RWPE2 (cell line): Measurements from ENCODE around the gene CEP170B.

ENCODE experiments used
- ATAC-seq: fragments of 200-7000 bp; cut with Tn5 transposase; 3 replicates; pipeline ENCODE4 v1.9.1; 2021; ENCODE audit warnings: low read depth
- DNase-seq: peaks from one replicate; pipeline ENCODE4 v3.0.0-alpha.2; 2020; ENCODE audit warnings: low spot score
- H3K27ac ChIP-seq: fragments of 450-650 bp; 2 replicates; pipeline ENCODE4 v1.5.1; 2017; ENCODE audit warnings: mild to moderate bottlenecking; ENCODE audit not compliant: poor library complexity, severe bottlenecking
- H3K27me3 ChIP-seq: fragments of 250-450 bp; sonication (Bioruptor Pico); 2 replicates; pipeline ENCODE4 v1.5.1; 2021; ENCODE audit warnings: mild to moderate bottlenecking, moderate library complexity; ENCODE audit not compliant: insufficient read depth, poor library complexity, severe bottlenecking
- H3K36me3 ChIP-seq: fragments of 250-450 bp; sonication (Bioruptor Pico); 2 replicates; pipeline ENCODE4 v1.5.1; 2020; ENCODE audit warnings: low read depth, mild to moderate bottlenecking, moderate library complexity
- H3K4me1 ChIP-seq: fragments of 250-450 bp; sonication (Bioruptor Pico); 2 replicates; pipeline ENCODE4 v1.5.1; 2021; ENCODE audit warnings: mild to moderate bottlenecking, moderate library complexity; ENCODE audit not compliant: insufficient read depth, poor library complexity, severe bottlenecking
- H3K4me3 ChIP-seq: fragments of 250-450 bp; sonication (Bioruptor Pico); 2 replicates; pipeline ENCODE4 v1.5.1; 2021; ENCODE audit warnings: mild to moderate bottlenecking, moderate library complexity; ENCODE audit not compliant: severe bottlenecking
- H3K9me3 ChIP-seq: fragments of 250-450 bp; sonication (Bioruptor Pico); 2 replicates; pipeline ENCODE4 v1.5.1; 2021; ENCODE audit warnings: mild to moderate bottlenecking, moderate library complexity; ENCODE audit not compliant: severe bottlenecking
- CTCF ChIP-seq: fragments of 450-650 bp; IDR thresholded peaks from one replicate; pipeline ENCODE4 v1.5.1; 2017; ENCODE audit warnings: mild to moderate bottlenecking, moderate library complexity; ENCODE audit not compliant: poor library complexity, severe bottlenecking

CEP170B gene

DNA sequence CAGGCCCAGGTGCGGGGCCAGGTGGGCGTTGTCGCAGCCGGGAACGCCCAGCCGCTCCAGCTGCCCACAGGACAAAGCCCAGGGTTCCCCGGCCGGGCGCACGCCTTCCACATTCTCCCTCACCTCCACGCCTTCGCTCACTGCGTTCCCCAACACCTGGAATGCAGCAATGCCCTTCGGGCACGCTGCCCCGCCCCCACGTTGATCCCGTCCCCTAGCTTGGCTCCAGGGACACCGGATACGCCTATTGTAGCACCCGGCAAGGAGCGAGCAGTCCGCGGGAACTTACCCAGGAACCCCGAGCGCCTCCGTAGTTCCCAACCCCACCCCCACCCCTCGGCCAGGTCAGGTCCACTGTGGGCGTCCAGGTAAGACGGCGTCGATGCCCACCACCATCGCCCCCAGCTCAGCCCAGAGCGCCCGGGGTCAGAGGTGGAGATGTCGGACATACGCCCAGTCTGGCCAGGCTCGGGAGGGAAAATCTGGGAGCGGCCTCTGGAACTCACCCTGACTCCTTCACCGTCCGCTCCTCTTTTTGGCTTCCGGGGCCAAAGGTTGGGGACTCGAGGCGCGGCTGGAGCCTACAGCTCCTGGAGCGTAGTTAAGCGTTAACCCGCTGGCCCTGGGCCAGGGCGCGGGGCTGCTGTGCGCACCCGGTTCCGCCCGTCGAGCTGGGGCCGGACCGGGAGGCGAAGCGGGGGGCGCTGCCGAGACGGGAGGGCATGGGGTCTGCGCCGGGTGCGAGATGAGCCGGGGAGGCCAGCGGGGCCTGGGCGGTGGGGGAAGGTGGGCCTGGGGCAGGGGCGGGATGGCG lies 594 bp upstream of the CEP170B start:
- Histone ChIP-seq H3K27me3 (no peaks in the 10 kb centered on the region), H3K4me1 (peaks cover 10% of the 10 kb centered on the region), H3K27ac (peak overlapping the region; percentile 91), H3K9me3 (no peaks in the 10 kb centered on the region), H3K4me3 (peak overlapping the region; percentile 94), H3K36me3 (peaks cover 40% of the 10 kb centered on the region)
- peak; percentile 96 for DNase-seq
- TF ChIP-seq CTCF, result no peak
- peak; percentile 66 for ATAC-seq

GRCh38 chr14:104865631-104866441 lies 768 bp downstream of the CEP170B start:
- DNase-seq, result peak; percentile 85
- peak; percentile 68 for ATAC-seq
- Histone ChIP-seq H3K9me3 (no peaks in the 10 kb centered on the region), H3K4me1 (peaks cover 10% of the 10 kb centered on the region), H3K27ac (peak overlapping the region; percentile 91), H3K4me3 (peak overlapping the region; percentile 94), H3K27me3 (no peaks in the 10 kb centered on the region), H3K36me3 (peaks cover 52% of the 10 kb centered on the region)
- TF ChIP-seq CTCF, result no peak

DNA sequence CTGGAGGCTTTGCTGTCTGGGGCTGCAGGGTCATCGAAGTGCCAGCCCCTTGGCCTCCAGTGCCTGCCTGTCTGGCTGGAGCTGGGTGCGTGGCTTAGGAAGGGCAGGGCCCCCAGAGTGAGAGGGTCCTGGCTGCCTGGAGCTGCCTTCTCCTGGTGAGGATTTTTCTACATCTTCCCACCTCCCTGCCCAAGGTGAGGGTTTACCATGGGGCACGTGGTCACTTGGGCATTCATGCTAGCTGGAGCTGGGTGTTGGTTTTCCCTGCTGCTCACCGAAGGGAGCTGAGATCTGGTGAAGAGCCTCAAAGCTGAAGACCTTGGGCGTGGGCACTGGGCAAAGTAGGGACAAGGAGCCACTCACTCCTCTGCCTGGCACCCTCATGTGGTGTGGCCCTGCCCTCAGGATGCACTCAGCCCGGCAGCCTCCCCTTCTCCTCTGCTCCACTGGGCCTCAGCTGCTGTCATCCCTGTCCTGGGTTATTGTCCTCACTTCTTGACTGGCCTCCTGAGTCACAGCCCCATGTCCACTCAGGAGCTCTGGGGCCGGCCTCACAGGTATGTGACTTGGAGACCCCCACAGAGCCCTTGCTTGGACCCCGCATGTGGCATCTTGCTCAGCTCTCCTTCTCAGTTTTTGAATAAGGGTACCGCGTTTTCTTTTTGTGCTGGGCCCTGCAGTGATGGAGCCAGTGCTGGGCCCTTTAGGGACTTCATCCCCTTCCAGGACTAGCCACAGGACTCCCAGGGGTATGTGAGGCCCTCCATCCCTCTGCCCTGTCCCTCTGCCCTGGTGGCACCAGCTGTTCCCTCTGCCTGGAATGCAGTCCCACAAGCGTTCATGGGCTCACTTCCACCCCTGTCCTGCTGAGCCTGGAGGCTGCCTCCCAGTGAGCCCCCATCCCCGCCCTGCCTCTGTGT lies 1.6 kb downstream of the CEP170B start:
- H3K36me3 ChIP-seq, result peaks cover 52% of the 10 kb centered on the region
- DNase-seq, result peak; percentile 65
- H3K27me3 ChIP-seq, result no peaks in the 10 kb centered on the region
- TF ChIP-seq CTCF, result no peak
- H3K4me3 ChIP-seq, result peak overlapping the region; percentile 94
- no peaks in the 10 kb centered on the region for H3K9me3 ChIP-seq
- H3K27ac ChIP-seq, result peak overlapping the region; percentile 91
- ATAC-seq, result no peak
- peaks cover 10% of the 10 kb centered on the region for H3K4me1 ChIP-seq

GRCh38 chr14:104867371-104868059 lies 2.4 kb downstream of the CEP170B start:
- H3K27ac ChIP-seq, result no peak overlapping the region
- no peaks in the 10 kb centered on the region for H3K27me3 ChIP-seq
- no peak overlapping the region for H3K4me3 ChIP-seq
- ATAC-seq (no peak), DNase-seq (no peak)
- no peaks in the 10 kb centered on the region for H3K9me3 ChIP-seq
- peaks cover 50% of the 10 kb centered on the region for H3K36me3 ChIP-seq
- TF ChIP-seq CTCF, result no peak
- H3K4me1 ChIP-seq, result peaks cover 12% of the 10 kb centered on the region
